AG09319 (cell line): ENCODE data around the gene CARMIL1.

Source experiments
- DNase-seq: peaks from one replicate; pipeline ENCODE4 v3.0.0-alpha.2; 2010; ENCODE audit warnings: low read depth; ENCODE audit errors: extremely low read depth
- TF ChIP-seq, protein P1 (sequence below): IDR thresholded peaks from 2 replicates; pipeline ENCODE4 v1.5.1; 2011; ENCODE audit warnings: low read depth, mild to moderate bottlenecking, inconsistent platforms, low read length, moderate library complexity

The CARMIL1 gene

DNA sequence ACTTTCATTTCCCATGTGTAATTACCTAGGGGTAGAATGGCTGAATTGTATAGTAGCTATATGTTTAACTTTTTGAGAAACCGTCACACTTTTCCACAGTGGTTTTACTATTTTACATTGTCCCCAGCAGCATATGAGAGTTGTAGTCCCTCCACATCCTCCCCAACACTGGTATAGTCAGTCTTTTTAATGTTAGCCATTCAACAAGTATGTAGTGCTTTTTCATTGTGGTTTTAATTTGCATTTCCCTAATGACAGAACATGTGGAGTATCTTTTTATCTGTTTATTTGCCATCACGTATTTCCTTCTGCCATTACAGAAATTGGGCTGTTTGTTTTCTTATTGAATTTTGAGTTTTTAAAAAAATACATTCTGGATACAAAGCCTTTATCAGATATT lies 148.4 kb downstream of the CARMIL1 start:
- DNase-seq: no peak

GRCh38 chr6:25428758-25429317 lies 149.7 kb downstream of the CARMIL1 start:
- no peak for DNase-seq
- TF ChIP-seq, protein P1, sequence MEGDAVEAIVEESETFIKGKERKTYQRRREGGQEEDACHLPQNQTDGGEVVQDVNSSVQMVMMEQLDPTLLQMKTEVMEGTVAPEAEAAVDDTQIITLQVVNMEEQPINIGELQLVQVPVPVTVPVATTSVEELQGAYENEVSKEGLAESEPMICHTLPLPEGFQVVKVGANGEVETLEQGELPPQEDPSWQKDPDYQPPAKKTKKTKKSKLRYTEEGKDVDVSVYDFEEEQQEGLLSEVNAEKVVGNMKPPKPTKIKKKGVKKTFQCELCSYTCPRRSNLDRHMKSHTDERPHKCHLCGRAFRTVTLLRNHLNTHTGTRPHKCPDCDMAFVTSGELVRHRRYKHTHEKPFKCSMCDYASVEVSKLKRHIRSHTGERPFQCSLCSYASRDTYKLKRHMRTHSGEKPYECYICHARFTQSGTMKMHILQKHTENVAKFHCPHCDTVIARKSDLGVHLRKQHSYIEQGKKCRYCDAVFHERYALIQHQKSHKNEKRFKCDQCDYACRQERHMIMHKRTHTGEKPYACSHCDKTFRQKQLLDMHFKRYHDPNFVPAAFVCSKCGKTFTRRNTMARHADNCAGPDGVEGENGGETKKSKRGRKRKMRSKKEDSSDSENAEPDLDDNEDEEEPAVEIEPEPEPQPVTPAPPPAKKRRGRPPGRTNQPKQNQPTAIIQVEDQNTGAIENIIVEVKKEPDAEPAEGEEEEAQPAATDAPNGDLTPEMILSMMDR: no peak

More for the DNA sequence above, 148.4 kb downstream of the CARMIL1 start:
- TF ChIP-seq, protein P1: no peak

GRCh38 chr6:25431306-25431974 lies 152.3 kb downstream of the CARMIL1 start:
- TF ChIP-seq, protein P1: no peak
- no peak for DNase-seq

GRCh38 chr6:25431975-25432307 lies 152.8 kb downstream of the CARMIL1 start:
- TF ChIP-seq, protein P1: no peak
- DNase-seq: no peak

GRCh38 chr6:25434921-25435320 lies 155.7 kb downstream of the CARMIL1 start:
- DNase-seq: no peak
- TF ChIP-seq, protein P1: no peak

GRCh38 chr6:25435416-25435985 lies 156.3 kb downstream of the CARMIL1 start:
- TF ChIP-seq, protein P1: no peak
- no peak for DNase-seq

DNA sequence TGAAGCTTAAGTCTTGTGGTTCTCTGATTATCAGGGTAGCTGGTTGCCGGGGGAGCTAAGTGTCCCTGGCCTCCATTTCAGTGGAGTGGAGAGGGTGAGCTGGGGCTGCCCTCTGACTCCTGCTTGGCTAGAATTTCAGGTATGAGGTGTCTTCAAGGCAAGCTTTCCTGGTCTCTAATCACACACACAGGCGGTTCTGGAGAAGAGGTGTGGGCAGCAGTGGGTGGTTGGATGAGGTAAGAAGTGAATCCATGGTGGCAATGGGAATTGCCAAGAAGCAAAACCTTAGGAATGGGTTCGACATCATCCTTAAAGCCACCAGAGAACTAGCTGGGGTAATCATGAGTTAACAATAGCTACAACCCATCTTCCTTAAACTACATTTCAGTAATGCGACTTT lies 157.6 kb downstream of the CARMIL1 start:
- TF ChIP-seq, protein P1: no peak
- DNase-seq: no peak
